ENCODE measurements around the gene DPF3. TPM values are rescaled to one million over a fixed set of nuclear protein-coding genes. Genes with fewer than 3 reads are reported as not detected.

Gene DPF3
- total RNA-seq, 1 donor from 2014 or later, result 1.1 TPM

- H3K36me3 Mint-ChIP-seq (ENCODE audit: low read depth), result no peaks in the 10 kb centered on the region
- TF ChIP-seq, protein P1, sequence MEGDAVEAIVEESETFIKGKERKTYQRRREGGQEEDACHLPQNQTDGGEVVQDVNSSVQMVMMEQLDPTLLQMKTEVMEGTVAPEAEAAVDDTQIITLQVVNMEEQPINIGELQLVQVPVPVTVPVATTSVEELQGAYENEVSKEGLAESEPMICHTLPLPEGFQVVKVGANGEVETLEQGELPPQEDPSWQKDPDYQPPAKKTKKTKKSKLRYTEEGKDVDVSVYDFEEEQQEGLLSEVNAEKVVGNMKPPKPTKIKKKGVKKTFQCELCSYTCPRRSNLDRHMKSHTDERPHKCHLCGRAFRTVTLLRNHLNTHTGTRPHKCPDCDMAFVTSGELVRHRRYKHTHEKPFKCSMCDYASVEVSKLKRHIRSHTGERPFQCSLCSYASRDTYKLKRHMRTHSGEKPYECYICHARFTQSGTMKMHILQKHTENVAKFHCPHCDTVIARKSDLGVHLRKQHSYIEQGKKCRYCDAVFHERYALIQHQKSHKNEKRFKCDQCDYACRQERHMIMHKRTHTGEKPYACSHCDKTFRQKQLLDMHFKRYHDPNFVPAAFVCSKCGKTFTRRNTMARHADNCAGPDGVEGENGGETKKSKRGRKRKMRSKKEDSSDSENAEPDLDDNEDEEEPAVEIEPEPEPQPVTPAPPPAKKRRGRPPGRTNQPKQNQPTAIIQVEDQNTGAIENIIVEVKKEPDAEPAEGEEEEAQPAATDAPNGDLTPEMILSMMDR (IDR thresholded peaks at IDR 0.05), result no peak
- peaks cover 38% of the 10 kb centered on the region for H3K4me1 Mint-ChIP-seq (ENCODE audit: low read depth)
- H3K27ac Mint-ChIP-seq (ENCODE audit: unreplicated experiment), result peak overlapping the region; percentile 75
- no peak overlapping the region for H3K4me3 Mint-ChIP-seq (ENCODE audit: unreplicated experiment)
- no peaks in the 10 kb centered on the region for H3K27me3 Mint-ChIP-seq (ENCODE audit: low read depth)
- no peak for DNase-seq (ENCODE audit: low spot score)
- H3K9me3 Mint-ChIP-seq (ENCODE audit: low read depth), result peaks cover 7% of the 10 kb centered on the region
These were observed 148.4 kb downstream of the DPF3 start for GRCh38 chr14:72745546-72745945.

GRCh38 chr14:72744416-72745120 lies 149.3 kb downstream of the DPF3 start:
- Mint-ChIP-seq H3K4me3 (ENCODE audit: unreplicated experiment) (no peak overlapping the region), H3K36me3 (ENCODE audit: low read depth) (no peaks in the 10 kb centered on the region), H3K4me1 (ENCODE audit: low read depth) (peaks cover 38% of the 10 kb centered on the region), H3K27me3 (ENCODE audit: low read depth) (no peaks in the 10 kb centered on the region), H3K9me3 (ENCODE audit: low read depth) (peaks cover 7% of the 10 kb centered on the region), H3K27ac (ENCODE audit: unreplicated experiment) (no peak overlapping the region)
- no peak for DNase-seq (ENCODE audit: low spot score)
- TF ChIP-seq, protein P1 (IDR thresholded peaks at IDR 0.05), result no peak

DNA sequence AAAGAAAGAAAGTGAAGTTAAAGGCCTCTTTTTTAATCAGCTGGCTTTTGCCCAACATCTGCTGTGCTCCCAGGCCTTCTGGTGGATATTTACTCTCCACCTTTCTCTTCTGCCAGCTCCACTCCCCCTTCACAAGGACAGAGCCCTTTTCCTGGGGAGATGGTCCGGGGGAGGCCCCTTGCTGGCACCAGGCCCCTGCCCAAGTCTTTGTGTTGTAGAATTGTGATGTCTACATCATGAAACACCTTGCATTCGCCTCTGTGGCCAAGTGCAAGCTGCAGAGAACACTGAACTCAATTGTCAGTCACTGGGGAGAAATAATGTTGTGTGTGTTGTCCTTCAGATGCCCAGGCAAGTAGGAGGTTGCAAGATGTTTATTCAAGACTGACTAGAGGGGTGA lies 150.3 kb downstream of the DPF3 start:
- TF ChIP-seq, protein P1 (IDR thresholded peaks at IDR 0.05), result no peak
- Mint-ChIP-seq H3K27ac (ENCODE audit: unreplicated experiment) (no peak overlapping the region), H3K9me3 (ENCODE audit: low read depth) (peaks cover 7% of the 10 kb centered on the region), H3K36me3 (ENCODE audit: low read depth) (no peaks in the 10 kb centered on the region), H3K27me3 (ENCODE audit: low read depth) (no peaks in the 10 kb centered on the region), H3K4me1 (ENCODE audit: low read depth) (peaks cover 38% of the 10 kb centered on the region), H3K4me3 (ENCODE audit: unreplicated experiment) (no peak overlapping the region)
- no peak for DNase-seq (ENCODE audit: low spot score)

DNA sequence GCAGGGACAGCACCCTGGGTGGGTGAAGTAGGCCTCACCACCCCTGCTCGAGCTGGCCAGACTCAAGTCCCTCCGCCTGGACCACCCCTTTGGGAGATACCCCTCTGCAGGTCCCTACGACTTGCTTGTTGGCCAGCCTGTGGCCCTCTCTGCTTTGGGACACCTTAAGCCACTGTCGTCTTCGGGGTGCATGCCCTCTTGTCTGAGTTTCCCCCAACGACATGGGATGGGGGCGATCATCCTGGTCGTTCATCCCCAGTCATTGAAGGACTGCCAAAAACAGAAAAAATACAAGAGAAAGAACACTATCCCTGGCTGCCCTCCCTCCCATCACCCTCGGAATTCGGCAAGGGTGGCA lies 151.1 kb downstream of the DPF3 start:
- peaks cover 2% of the 10 kb centered on the region for H3K9me3 Mint-ChIP-seq (ENCODE audit: low read depth)
- DNase-seq (ENCODE audit: low spot score), result no peak
- H3K27me3 Mint-ChIP-seq (ENCODE audit: low read depth), result no peaks in the 10 kb centered on the region
- no peak overlapping the region for H3K4me3 Mint-ChIP-seq (ENCODE audit: unreplicated experiment)
- H3K4me1 Mint-ChIP-seq (ENCODE audit: low read depth), result peaks cover 43% of the 10 kb centered on the region
- TF ChIP-seq, protein P1 (IDR thresholded peaks at IDR 0.05), result no peak
- no peak overlapping the region for H3K27ac Mint-ChIP-seq (ENCODE audit: unreplicated experiment)
- H3K36me3 Mint-ChIP-seq (ENCODE audit: low read depth), result no peaks in the 10 kb centered on the region

GRCh38 chr14:72742118-72742837 lies 151.6 kb downstream of the DPF3 start:
- Mint-ChIP-seq H3K4me1 (ENCODE audit: low read depth) (peaks cover 43% of the 10 kb centered on the region), H3K27ac (ENCODE audit: unreplicated experiment) (no peak overlapping the region), H3K36me3 (ENCODE audit: low read depth) (no peaks in the 10 kb centered on the region), H3K27me3 (ENCODE audit: low read depth) (no peaks in the 10 kb centered on the region), H3K4me3 (ENCODE audit: unreplicated experiment) (no peak overlapping the region), H3K9me3 (ENCODE audit: low read depth) (no peaks in the 10 kb centered on the region)
- no peak for DNase-seq (ENCODE audit: low spot score)
- TF ChIP-seq, protein P1 (IDR thresholded peaks at IDR 0.05), result no peak
